K562 (cell line): ENCODE data around the gene OR10G7. TPM values are rescaled to one million over a fixed set of nuclear protein-coding genes. Genes with fewer than 3 reads are reported as not detected.

Experiments used
- ATAC-seq: fragments of 200-7000 bp; cut with Tn5 transposase; 3 replicates; pipeline ENCODE4 v1.9.1; 2020; ENCODE audit warnings: moderate library complexity
- BruUV-seq: library from RNA; stranded (reverse); fragments of 400-500 nt; replicated peaks from 2 replicates; lab custom pipeline; 2021; lab: Mats Ljungman, UMichigan
- CTCF ChIA-PET: fragments of 300-600 bp; formaldehyde crosslinking; extraction: SDS; loops from one replicate; lab custom pipeline; 2021; ENCODE audit warnings: low intra/inter-chr PET ratio; lab: Yijun Ruan, JAX
- POLR2A ChIA-PET: fragments of 300-600, 350-650 bp; sonication (Branson Sonifier 250); formaldehyde crosslinking; extraction: SDS; loops from one replicate; lab custom pipeline; 2021; ENCODE audit warnings: antibody characterized with exemption, inconsistent platforms; lab: Yijun Ruan, JAX
- DNase-seq, 4 experiments: peaks; one replicate each; pipeline versions ENCODE4 v3.0.0 to v3.0.0-alpha.2; 2011 to 2018; ENCODE audit warnings: low spot score in 3 of 4, mixed read lengths in 3 of 4; ENCODE audit errors: extremely low read depth in 1 of 4
- FAIRE-seq: peaks from 2 replicates; lab custom pipeline; 2011; peaks lifted over from hg19 to GRCh38; lab: Jason Lieb, UNC
- H2AFZ ChIP-seq: 2 replicates; pipeline ENCODE4 v1.6.0; 2011; ENCODE audit warnings: low read depth, low read length, control low read depth, inconsistent platforms
- H3K27ac ChIP-seq: fragments of 200-600 bp; 3 replicates; pipeline ENCODE4 v1.8.0; 2011; ENCODE audit warnings: low read depth, mild to moderate bottlenecking, control low read depth, inconsistent platforms, low read length, moderate library complexity, mixed read lengths; ENCODE audit errors: extremely low read depth
- H3K27me3 ChIP-seq, 2 experiments: fragments of 300-600 bp in 1 of 2; 2 replicates in 1 of 2; 3 replicates in 1 of 2; pipeline versions ENCODE4 v1.6.0 to v1.8.0; 2011; ENCODE audit warnings: inconsistent platforms in 2 of 2, low read length in 2 of 2, mild to moderate bottlenecking in 1 of 2, mixed read lengths in 1 of 2, moderate library complexity in 1 of 2; ENCODE audit not compliant: control insufficient read depth in 2 of 2, insufficient read depth in 2 of 2
- H3K36me3 ChIP-seq: fragments of 300-600 bp; 3 replicates; pipeline ENCODE4 v1.8.0; 2011; ENCODE audit warnings: mild to moderate bottlenecking, low read length, inconsistent platforms; ENCODE audit not compliant: control insufficient read depth, insufficient read depth
- H3K4me1 ChIP-seq, 2 experiments: fragments of 200-600 bp in 1 of 2; replicated peaks in 1 of 2; 2 replicates in 1 of 2; 3 replicates in 1 of 2; pipeline versions ENCODE4 v1.5.1 to v1.8.0; 2011; ENCODE audit warnings: inconsistent platforms in 2 of 2, low read length in 2 of 2, mild to moderate bottlenecking in 1 of 2, mixed read lengths in 1 of 2, moderate library complexity in 1 of 2; ENCODE audit not compliant: control insufficient read depth in 2 of 2, insufficient read depth in 2 of 2
- H3K4me2 ChIP-seq: 2 replicates; pipeline ENCODE4 v1.6.1; 2011; ENCODE audit warnings: low read length, control low read depth, inconsistent platforms, mixed read lengths; ENCODE audit not compliant: insufficient read depth
- H3K4me3 ChIP-seq: fragments of 200-600 bp; sonication (generic), shearing (Covaris generic); 2 replicates; pipeline ENCODE4 v1.5.1; 2016; ENCODE audit warnings: control low read depth, inconsistent platforms
- H3K79me2 ChIP-seq: fragments of 200-600 bp; 3 replicates; pipeline ENCODE4 v1.8.0; 2011; ENCODE audit warnings: low read length, inconsistent platforms; ENCODE audit not compliant: control insufficient read depth, insufficient read depth
- H3K9ac ChIP-seq, 2 experiments: 2 replicates each; pipeline versions ENCODE4 v1.6.0 to v1.6.1; 2011; ENCODE audit warnings: low read depth in 2 of 2, low read length in 2 of 2, control low read depth in 1 of 2, inconsistent platforms in 1 of 2, mild to moderate bottlenecking in 1 of 2, mixed read lengths in 1 of 2; ENCODE audit not compliant: insufficient read depth in 1 of 2
- H3K9me1 ChIP-seq: one replicate; pipeline ENCODE4 v1.6.0; 2011; ENCODE audit warnings: inconsistent platforms, mild to moderate bottlenecking, low read length, moderate library complexity; ENCODE audit not compliant: control insufficient read depth, insufficient read depth
- H3K9me3 ChIP-seq: replicated peaks from 2 replicates; pipeline ENCODE4 v1.5.1; 2011; ENCODE audit warnings: low read depth, low read length, inconsistent platforms; ENCODE audit not compliant: control insufficient read depth, insufficient read depth
- H4K20me1 ChIP-seq: replicated peaks from 2 replicates; pipeline ENCODE4 v1.6.1; 2011; ENCODE audit warnings: low read length, inconsistent platforms, mixed read lengths; ENCODE audit not compliant: control insufficient read depth, insufficient read depth
- ATF6 ChIP-seq: sonication (generic); formaldehyde crosslinking; IDR thresholded peaks from 2 replicates; pipeline ENCODE4 v1.4.0; 2020; ENCODE audit warnings: mild to moderate bottlenecking, missing genetic modification reagents
- HNRNPUL1 ChIP-seq: fragments of 200-400 bp; formaldehyde crosslinking; IDR thresholded peaks from 2 replicates; pipeline ENCODE4 v1.6.1; 2017; ENCODE audit warnings: low read length
- KAT8 ChIP-seq: fragments of 450-650 bp; IDR thresholded peaks from 2 replicates; pipeline ENCODE4 v1.6.1; 2016; ENCODE audit warnings: low read depth, mild to moderate bottlenecking
- NR3C1 ChIP-seq: sonication (generic); formaldehyde crosslinking; IDR thresholded peaks from 2 replicates; pipeline ENCODE4 v1.8.1; 2022; ENCODE audit warnings: missing genetic modification reagents
- TAF15 ChIP-seq: fragments of 200-400 bp; formaldehyde crosslinking; IDR thresholded peaks from 2 replicates; pipeline ENCODE4 v1.6.1; 2017; ENCODE audit warnings: mild to moderate bottlenecking, low read depth, low read length, moderate library complexity
- TBL1XR1 ChIP-seq, 2 experiments: IDR thresholded peaks; 2 replicates each; pipeline ENCODE4 v1.6.1; 2012; ENCODE audit warnings: improper control_type of control experiment in 2 of 2, low read length in 2 of 2, mild to moderate bottlenecking in 1 of 2
- ZNF217 ChIP-seq: sonication (generic); formaldehyde crosslinking; IDR thresholded peaks from 2 replicates; pipeline ENCODE4 v1.8.0; 2022; ENCODE audit warnings: mild to moderate bottlenecking, missing genetic modification reagents
- ZNF274 ChIP-seq: IDR thresholded peaks from 2 replicates; pipeline ENCODE4 v1.6.1; 2011; ENCODE audit warnings: low read depth, mild to moderate bottlenecking, low read length, moderate library complexity, borderline replicate concordance
- ZNF318 ChIP-seq, 2 experiments: fragments of 450-650 bp; IDR thresholded peaks; 2 replicates each; pipeline ENCODE4 v1.6.1; 2016; ENCODE audit warnings: mild to moderate bottlenecking in 2 of 2, borderline replicate concordance in 1 of 2, low read depth in 1 of 2, moderate library complexity in 1 of 2
- ZNF444 ChIP-seq: fragments of 250-450 bp; sonication (Bioruptor Pico); IDR thresholded peaks from 2 replicates; pipeline ENCODE4 v1.4.0; 2020; ENCODE audit warnings: mild to moderate bottlenecking, moderate library complexity
- WGBS: fragments of 100-300 bp; shearing (Covaris generic); methylation state at CpG from one replicate; pipeline ENCODE4 v1.1.6; 2016; ENCODE audit warnings: low coverage, mixed read lengths; ENCODE audit not compliant: insufficient coverage; ENCODE audit errors: missing lambda C conversion rate; 5-methylcytosine and 5-hydroxymethylcytosine counted together
- in situ Hi-C: fragments of 300-500 bp; cut with MboI; formaldehyde crosslinking; loops from 4 replicates; pipeline ENCODE4 v1.15.0; 2018; ENCODE audit warnings: inconsistent platforms, mixed read lengths
- intact Hi-C: fragments of 100-400 bp; cut with micrococcal nuclease; formaldehyde crosslinking; loops from 2 replicates; pipeline ENCODE4 v1.14.2; 2022
- polyA plus RNA-seq, 8 experiments: library from polyadenylated mRNA; depleted of rRNA in 4 of 8; stranded (reverse) in 5 of 8; unstranded in 3 of 8; fragments of >200 nt; fragmentation: Nextera tagmentation in 2 of 8; fragmentation: Illumina TruSeq in 1 of 8; extraction: Ambion mirVana in 2 of 8; extraction: Trizol in 1 of 8; gene quantifications; 2 replicates each; pipeline versions ENCODE4 v1.2.1 to v1.2.3, GENCODE V29; 2011 to 2014; ENCODE audit warnings: inconsistent platforms in 1 of 8, missing spikeins in 1 of 8
- total RNA-seq, 7 experiments: library from RNA; depleted of rRNA in 6 of 7; stranded (reverse); fragments of >200 nt in 6 of 7; fragmentation: Illumina TruSeq in 2 of 7; extraction: Trizol in 2 of 7; gene quantifications; 2 replicates each; pipeline versions ENCODE4 v1.2.1 to v1.2.3, GENCODE V29; 2011 to 2021; ENCODE audit warnings: low replicate concordance in 1 of 7

OR10G7 gene
- total and polyA plus RNA-seq, 9 of the 15 experiments (the other 6 are each of a cell fraction or from before 2014, with no cell fraction given): not detected

GRCh38 chr11:124075492-124075840 is 34.3 kb upstream of the OR10G7 start:
- no peaks in the 10 kb centered on the region for H3K9me3 ChIP-seq
- H3K79me2 ChIP-seq: no peaks in the 10 kb centered on the region
- H3K9me1 ChIP-seq: no peaks in the 10 kb centered on the region
- BruUV-seq: no TSS peak
- no peak overlapping the region for H3K4me3 ChIP-seq
- ChIA-PET CTCF (no interaction called here), POLR2A (interaction anchor here (1.9 kb wide), 1 partner anchor 97 kb away, joined by 6 read pairs; no protein-coding TSS in a partner anchor)
- intact Hi-C loops: no loop called here
- H3K27me3 ChIP-seq: no peaks in the 10 kb centered on the region
- no peak for FAIRE-seq
- no peak overlapping the region for H3K27ac ChIP-seq
- WGBS: 67% methylated on average over 6 of the region's 6 CpGs
- ATAC-seq: no peak
- no peaks in the 10 kb centered on the region for H4K20me1 ChIP-seq
- H2AFZ ChIP-seq: no peak overlapping the region
- DNase-seq: no peak
- in situ Hi-C loops: loop anchor here (10.0 kb wide), 1 partner anchor 329 kb away; no protein-coding TSS in a partner anchor
- H3K4me2 ChIP-seq: no peak overlapping the region
- H3K9ac ChIP-seq: no peak overlapping the region
- peaks cover 24% of the 10 kb centered on the region in 2 experiments; a peak in 4 of 5 replicates for H3K4me1 ChIP-seq
- H3K36me3 ChIP-seq: no peaks in the 10 kb centered on the region
- TF ChIP-seq ZNF318 (IDR thresholded peaks at IDR 0.05; ENCODE audit: borderline replicate concordance in 1 of 2, low read depth in 1 of 2) (no peak), HNRNPUL1 (no peak), TAF15 (no peak), ATF6 (CRISPR knock-in tag) (no peak), ZNF217 (CRISPR knock-in tag) (no peak), ZNF444 (CRISPR knock-in tag) (no peak), NR3C1 (CRISPR knock-in tag) (no peak), KAT8 (no peak), TBL1XR1 (IDR thresholded peaks at IDR 0.05; ENCODE audit: low read length in 2 of 2) (no peak), ZNF274 (no peak)
